RWPE2 (cell line): Measurements from ENCODE around the gene ZNF98.

Experiments
- ATAC-seq: fragments of 200-7000 bp; cut with Tn5 transposase; 3 replicates; pipeline ENCODE4 v1.9.1; 2021; ENCODE audit warnings: low read depth
- DNase-seq: peaks from one replicate; pipeline ENCODE4 v3.0.0-alpha.2; 2020; ENCODE audit warnings: low spot score
- H3K27ac ChIP-seq: fragments of 450-650 bp; 2 replicates; pipeline ENCODE4 v1.5.1; 2017; ENCODE audit warnings: mild to moderate bottlenecking; ENCODE audit not compliant: poor library complexity, severe bottlenecking
- H3K27me3 ChIP-seq: fragments of 250-450 bp; sonication (Bioruptor Pico); 2 replicates; pipeline ENCODE4 v1.5.1; 2021; ENCODE audit warnings: mild to moderate bottlenecking, moderate library complexity; ENCODE audit not compliant: insufficient read depth, poor library complexity, severe bottlenecking
- H3K36me3 ChIP-seq: fragments of 250-450 bp; sonication (Bioruptor Pico); 2 replicates; pipeline ENCODE4 v1.5.1; 2020; ENCODE audit warnings: low read depth, mild to moderate bottlenecking, moderate library complexity
- H3K4me1 ChIP-seq: fragments of 250-450 bp; sonication (Bioruptor Pico); 2 replicates; pipeline ENCODE4 v1.5.1; 2021; ENCODE audit warnings: mild to moderate bottlenecking, moderate library complexity; ENCODE audit not compliant: insufficient read depth, poor library complexity, severe bottlenecking
- H3K4me3 ChIP-seq: fragments of 250-450 bp; sonication (Bioruptor Pico); 2 replicates; pipeline ENCODE4 v1.5.1; 2021; ENCODE audit warnings: mild to moderate bottlenecking, moderate library complexity; ENCODE audit not compliant: severe bottlenecking
- H3K9me3 ChIP-seq: fragments of 250-450 bp; sonication (Bioruptor Pico); 2 replicates; pipeline ENCODE4 v1.5.1; 2021; ENCODE audit warnings: mild to moderate bottlenecking, moderate library complexity; ENCODE audit not compliant: severe bottlenecking
- CTCF ChIP-seq: fragments of 450-650 bp; IDR thresholded peaks from one replicate; pipeline ENCODE4 v1.5.1; 2017; ENCODE audit warnings: mild to moderate bottlenecking, moderate library complexity; ENCODE audit not compliant: poor library complexity, severe bottlenecking

The ZNF98 gene

GRCh38 chr19:22426901-22427300 lies 4.8 kb upstream of the ZNF98 start:
- DNase-seq (no peak), ATAC-seq (no peak)
- H3K27me3 ChIP-seq, result no peaks in the 10 kb centered on the region
- peaks cover 6% of the 10 kb centered on the region for H3K9me3 ChIP-seq
- H3K36me3 ChIP-seq, result no peaks in the 10 kb centered on the region
- H3K27ac ChIP-seq, result no peak overlapping the region
- no peak for TF ChIP-seq CTCF
- no peaks in the 10 kb centered on the region for H3K4me1 ChIP-seq
- no peak overlapping the region for H3K4me3 ChIP-seq

- ATAC-seq, result no peak
- H3K27ac ChIP-seq, result no peak overlapping the region
- no peaks in the 10 kb centered on the region for H3K36me3 ChIP-seq
- H3K9me3 ChIP-seq, result no peaks in the 10 kb centered on the region
- TF ChIP-seq CTCF, result no peak
- H3K27me3 ChIP-seq, result no peaks in the 10 kb centered on the region
- H3K4me3 ChIP-seq, result no peak overlapping the region
- DNase-seq, result no peak
- H3K4me1 ChIP-seq, result no peaks in the 10 kb centered on the region
Observed at GRCh38 chr19:22421797-22422196, 349 bp downstream of the ZNF98 start.

GRCh38 chr19:22354665-22355064 lies 67.5 kb downstream of the ZNF98 start:
- no peak overlapping the region for H3K4me3 ChIP-seq
- no peak for TF ChIP-seq CTCF
- H3K27me3 ChIP-seq, result no peaks in the 10 kb centered on the region
- ATAC-seq, result no peak
- H3K36me3 ChIP-seq, result no peaks in the 10 kb centered on the region
- H3K27ac ChIP-seq, result no peak overlapping the region
- H3K4me1 ChIP-seq, result no peaks in the 10 kb centered on the region
- peaks cover 4% of the 10 kb centered on the region for H3K9me3 ChIP-seq
- DNase-seq, result no peak
